ENCODE measurements around the gene CCDC89. TPM values are rescaled to one million over a fixed set of nuclear protein-coding genes. Genes with fewer than 3 reads are reported as not detected.

Gene CCDC89
- total and polyA plus RNA-seq, 8 donors: 1.5 to 7.0 (median 5.8) TPM

DNA sequence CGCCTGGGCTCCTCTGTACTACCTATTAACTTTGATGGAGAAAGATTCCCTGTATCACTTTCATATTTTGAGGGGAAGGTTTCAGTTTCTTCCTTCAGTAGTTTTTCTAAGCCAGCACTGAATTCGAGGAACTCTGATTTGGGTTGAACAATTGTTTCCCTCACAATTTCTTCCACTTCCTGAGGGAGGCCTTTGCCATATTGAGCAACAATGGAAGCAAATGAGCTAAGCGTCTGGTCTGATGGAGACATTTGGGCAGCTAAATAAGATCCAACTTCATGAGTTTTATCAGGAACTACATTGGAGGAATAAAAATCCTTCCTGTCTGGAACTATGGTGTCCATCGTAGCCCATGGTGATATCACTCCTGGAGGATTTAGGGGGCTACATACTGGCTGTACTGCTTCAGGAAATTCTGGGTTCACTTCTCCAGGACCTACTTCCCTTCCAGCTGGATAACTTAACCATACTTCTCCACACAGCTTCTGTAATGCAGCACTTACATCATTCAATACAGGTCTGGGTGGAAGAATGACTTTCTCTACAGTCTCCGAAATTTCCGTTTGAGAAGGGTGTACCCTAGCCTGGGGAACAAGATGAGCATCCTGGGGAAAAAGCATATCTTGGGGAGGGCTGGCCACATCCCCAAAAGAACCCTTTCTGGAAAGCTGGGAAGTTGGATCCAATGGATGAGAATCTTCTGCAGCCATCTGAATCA lies 38.9 kb upstream of the CCDC89 start:
- no peak for TF ChIP-seq CTCF (IDR thresholded peaks at IDR 0.05)
- H3K4me3 ChIP-seq: no peak overlapping the region
- no peak overlapping the region for H3K27ac ChIP-seq
- H3K4me1 ChIP-seq: peaks cover 0 to 4% of the 10 kb centered on the region in 2 donors
- no peaks in the 10 kb centered on the region for H3K36me3 ChIP-seq
- intact Hi-C loops (cut with DNase I): no loop called here
- no peaks in the 10 kb centered on the region for H3K27me3 ChIP-seq
- no peaks in the 10 kb centered on the region for H3K9me3 ChIP-seq
- ATAC-seq (no peak), DNase-seq (no peak)

DNA sequence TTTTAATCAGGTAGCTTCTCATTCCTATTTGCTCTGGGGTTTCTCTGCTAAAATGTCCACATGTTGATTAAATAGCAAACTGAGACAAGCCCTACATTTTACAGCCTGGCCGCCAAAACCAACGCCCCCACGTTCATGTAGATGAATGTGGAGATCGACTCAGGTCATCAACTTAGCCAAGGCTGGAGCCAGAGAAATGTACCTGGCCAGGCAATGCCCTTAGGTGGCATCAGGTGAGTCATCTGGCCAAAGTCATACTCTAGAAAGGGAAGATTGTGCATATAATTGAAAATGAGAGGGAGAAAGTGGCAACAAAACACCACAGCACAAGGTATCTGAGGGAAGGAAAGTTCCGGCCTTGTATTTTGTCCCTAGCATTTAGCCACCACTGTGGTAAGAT lies 37.1 kb upstream of the CCDC89 start:
- DNase-seq (no peak), ATAC-seq (no peak)
- Histone ChIP-seq H3K4me1 (peaks cover 0 to 4% of the 10 kb centered on the region in 2 donors), H3K27ac (no peak overlapping the region), H3K36me3 (no peaks in the 10 kb centered on the region), H3K9me3 (no peaks in the 10 kb centered on the region), H3K27me3 (no peaks in the 10 kb centered on the region), H3K4me3 (no peak overlapping the region)
- intact Hi-C loops (cut with DNase I): no loop called here
- no peak for TF ChIP-seq CTCF (IDR thresholded peaks at IDR 0.05)

- H3K27ac ChIP-seq: no peak overlapping the region
- no peaks in the 10 kb centered on the region for H3K36me3 ChIP-seq
- H3K4me3 ChIP-seq: no peak overlapping the region
- no peaks in the 10 kb centered on the region for H3K9me3 ChIP-seq
- no peak for TF ChIP-seq CTCF (IDR thresholded peaks at IDR 0.05)
- no peaks in the 10 kb centered on the region for H3K27me3 ChIP-seq
- ATAC-seq (no peak), DNase-seq (no peak)
- H3K4me1 ChIP-seq: peaks cover 0 to 4% of the 10 kb centered on the region in 2 donors
- intact Hi-C loops (cut with DNase I): no loop called here
These were observed 35.2 kb upstream of the CCDC89 start for GRCh38 chr11:85721191-85721590.

- Histone ChIP-seq H3K27ac (peak overlapping the region; percentile 26 to 55), H3K36me3 (no peaks in the 10 kb centered on the region), H3K4me3 (no peak overlapping the region), H3K9me3 (no peaks in the 10 kb centered on the region), H3K4me1 (no peaks in the 10 kb centered on the region), H3K27me3 (no peaks in the 10 kb centered on the region)
- peak; percentile 83 for ATAC-seq
- intact Hi-C loops (cut with DNase I): no loop called here
- peak in 3 of 4 donors; percentile 32 to 66 (median 64) for DNase-seq
- no peak for TF ChIP-seq CTCF (IDR thresholded peaks at IDR 0.05)
These were observed 33.2 kb upstream of the CCDC89 start for GRCh38 chr11:85718991-85719807.

Measured in left lung (tissue), 10 donors.